Activated T-cell treated with anti-CD3 and anti-CD28 coated beads, Interleukin-2, amount 50 U/mL, for 72 hours (primary cell): Measurements from ENCODE around the gene STX8. TPM values are rescaled to one million over a fixed set of nuclear protein-coding genes. Genes with fewer than 3 reads are reported as not detected.

Source experiments
- ATAC-seq, 2 donors: fragments of 150-1000 bp; cut with Tn5 transposase; replicated peaks in 1 of 2; 2 replicates each; pipeline ENCODE4 v1.10.0; 2021; ENCODE audit warnings: moderate library complexity in 2 of 2, mild to moderate bottlenecking in 1 of 2
- DNase-seq, 2 donors: peaks; one replicate each; pipeline ENCODE4 v3.0.0; 2021 to 2022; ENCODE audit warnings: mixed read lengths in 1 of 2
- H3K27ac Mint-ChIP-seq: one replicate; pipeline ENCODE4 v1.8.0; 2022; ENCODE audit warnings: mild to moderate bottlenecking, moderate library complexity, mixed read lengths
- H3K27me3 Mint-ChIP-seq: one replicate; pipeline ENCODE4 v1.8.0; 2022; ENCODE audit warnings: low read depth, mixed read lengths
- H3K36me3 Mint-ChIP-seq, 2 donors: one replicate each; pipeline ENCODE4 v1.8.0; 2022; ENCODE audit warnings: mixed read lengths in 2 of 2, mild to moderate bottlenecking in 1 of 2; ENCODE audit not compliant: insufficient read depth in 2 of 2
- H3K4me1 Mint-ChIP-seq: one replicate; pipeline ENCODE4 v1.8.0; 2022; ENCODE audit warnings: low read depth, mixed read lengths
- H3K4me3 Mint-ChIP-seq, 2 donors: one replicate each; pipeline ENCODE4 v1.8.0; 2022; ENCODE audit warnings: mild to moderate bottlenecking in 2 of 2, mixed read lengths in 2 of 2, moderate library complexity in 2 of 2
- H3K9me3 Mint-ChIP-seq, 2 donors: one replicate each; pipeline ENCODE4 v1.8.0; 2022; ENCODE audit warnings: mixed read lengths in 2 of 2
- total RNA-seq, 2 donors: library from RNA; stranded (reverse); gene quantifications; one replicate each; pipeline ENCODE4 v1.2.3, GENCODE V29; 2022

The STX8 gene
- total RNA-seq, 2 donors from 2014 or later, result 53.8 to 61.3 TPM

GRCh38 chr17:9330611-9331271 lies 244.9 kb downstream of the STX8 start:
- H3K27ac Mint-ChIP-seq, result no peak overlapping the region
- peaks cover 7 to 11% of the 10 kb centered on the region in 2 donors for H3K9me3 Mint-ChIP-seq
- no peak overlapping the region for H3K4me3 Mint-ChIP-seq
- H3K27me3 Mint-ChIP-seq, result no peaks in the 10 kb centered on the region
- ATAC-seq, result no peak
- H3K4me1 Mint-ChIP-seq, result no peaks in the 10 kb centered on the region
- peaks cover 12 to 14% of the 10 kb centered on the region in 2 donors for H3K36me3 Mint-ChIP-seq
- no peak for DNase-seq

GRCh38 chr17:9330141-9330540 lies 245.5 kb downstream of the STX8 start:
- H3K4me3 Mint-ChIP-seq, result no peak overlapping the region
- DNase-seq (no peak), ATAC-seq (no peak)
- no peak overlapping the region for H3K27ac Mint-ChIP-seq
- no peaks in the 10 kb centered on the region for H3K4me1 Mint-ChIP-seq
- H3K36me3 Mint-ChIP-seq, result peaks cover 8 to 11% of the 10 kb centered on the region in 2 donors
- H3K9me3 Mint-ChIP-seq, result peaks cover 7% of the 10 kb centered on the region in 2 donors
- no peaks in the 10 kb centered on the region for H3K27me3 Mint-ChIP-seq

- no peaks in the 10 kb centered on the region for H3K4me1 Mint-ChIP-seq
- H3K4me3 Mint-ChIP-seq, result no peak overlapping the region
- H3K9me3 Mint-ChIP-seq, result peaks cover under 1% of the 10 kb centered on the region in 2 donors
- no peak overlapping the region for H3K27ac Mint-ChIP-seq
- no peak for DNase-seq
- H3K27me3 Mint-ChIP-seq, result no peaks in the 10 kb centered on the region
- peaks cover under 1 to 4% of the 10 kb centered on the region in 2 donors for H3K36me3 Mint-ChIP-seq
- ATAC-seq, result no peak
Observed at GRCh38 chr17:9329251-9329921, 246.2 kb downstream of the STX8 start.

GRCh38 chr17:9324864-9325263 lies 250.8 kb downstream of the STX8 start:
- DNase-seq (no peak), ATAC-seq (no peak)
- no peaks in the 10 kb centered on the region for H3K9me3 Mint-ChIP-seq
- no peak overlapping the region for H3K27ac Mint-ChIP-seq
- H3K4me3 Mint-ChIP-seq, result no peak overlapping the region
- no peaks in the 10 kb centered on the region for H3K27me3 Mint-ChIP-seq
- H3K36me3 Mint-ChIP-seq, result no peaks in the 10 kb centered on the region
- no peaks in the 10 kb centered on the region for H3K4me1 Mint-ChIP-seq

- no peak for ATAC-seq
- no peaks in the 10 kb centered on the region for H3K27me3 Mint-ChIP-seq
- no peak overlapping the region for H3K4me3 Mint-ChIP-seq
Observed at GRCh38 chr17:9322326-9322725, 253.3 kb downstream of the STX8 start.

GRCh38 chr17:9321890-9322289 lies 253.7 kb downstream of the STX8 start:
- Mint-ChIP-seq H3K4me1 (no peaks in the 10 kb centered on the region), H3K4me3 (no peak overlapping the region), H3K27ac (no peak overlapping the region), H3K36me3 (peaks cover 5 to 8% of the 10 kb centered on the region in 2 donors), H3K9me3 (peaks cover 6 to 7% of the 10 kb centered on the region in 2 donors), H3K27me3 (no peaks in the 10 kb centered on the region)
- no peak for DNase-seq
- no peak for ATAC-seq

More at GRCh38 chr17:9322326-9322725, 253.3 kb downstream of the STX8 start:
- H3K36me3 Mint-ChIP-seq, result peaks cover 3 to 6% of the 10 kb centered on the region in 2 donors
- H3K27ac Mint-ChIP-seq, result no peak overlapping the region
- no peak for DNase-seq
- H3K9me3 Mint-ChIP-seq, result peaks cover 5% of the 10 kb centered on the region in 2 donors
- H3K4me1 Mint-ChIP-seq, result no peaks in the 10 kb centered on the region

GRCh38 chr17:9315360-9315759 lies 260.3 kb downstream of the STX8 start:
- H3K27me3 Mint-ChIP-seq, result no peaks in the 10 kb centered on the region
- peaks cover 7% of the 10 kb centered on the region in 2 donors for H3K9me3 Mint-ChIP-seq
- DNase-seq (no peak), ATAC-seq (no peak)
- H3K4me3 Mint-ChIP-seq, result no peak overlapping the region
- H3K27ac Mint-ChIP-seq, result no peak overlapping the region
- peaks cover 7 to 9% of the 10 kb centered on the region in 2 donors for H3K36me3 Mint-ChIP-seq
- H3K4me1 Mint-ChIP-seq, result no peaks in the 10 kb centered on the region

GRCh38 chr17:9313346-9313745 lies 262.3 kb downstream of the STX8 start:
- Mint-ChIP-seq H3K9me3 (peaks cover 4% of the 10 kb centered on the region in 2 donors), H3K27ac (no peak overlapping the region), H3K4me3 (no peak overlapping the region), H3K27me3 (no peaks in the 10 kb centered on the region), H3K36me3 (peaks cover 4 to 5% of the 10 kb centered on the region in 2 donors), H3K4me1 (no peaks in the 10 kb centered on the region)
- ATAC-seq, result no peak
- no peak for DNase-seq

- H3K27ac Mint-ChIP-seq, result no peak overlapping the region
- ATAC-seq (no peak), DNase-seq (no peak)
- no peaks in the 10 kb centered on the region for H3K27me3 Mint-ChIP-seq
- no peaks in the 10 kb centered on the region for H3K4me1 Mint-ChIP-seq
- H3K9me3 Mint-ChIP-seq, result no peaks in the 10 kb centered on the region
- no peaks in the 10 kb centered on the region for H3K36me3 Mint-ChIP-seq
- H3K4me3 Mint-ChIP-seq, result no peak overlapping the region
Observed at GRCh38 chr17:9309216-9309615, 266.4 kb downstream of the STX8 start.

GRCh38 chr17:9308069-9308468 lies 267.6 kb downstream of the STX8 start:
- Mint-ChIP-seq H3K36me3 (no peaks in the 10 kb centered on the region), H3K4me3 (no peak overlapping the region), H3K27me3 (no peaks in the 10 kb centered on the region), H3K27ac (no peak overlapping the region), H3K4me1 (no peaks in the 10 kb centered on the region), H3K9me3 (no peaks in the 10 kb centered on the region)
- ATAC-seq (no peak), DNase-seq (no peak)

- Mint-ChIP-seq H3K4me1 (no peaks in the 10 kb centered on the region), H3K27ac (no peak overlapping the region), H3K36me3 (no peaks in the 10 kb centered on the region), H3K27me3 (no peaks in the 10 kb centered on the region), H3K9me3 (no peaks in the 10 kb centered on the region), H3K4me3 (no peak overlapping the region)
- ATAC-seq (no peak), DNase-seq (no peak)
Observed at GRCh38 chr17:9307313-9307998, 268.2 kb downstream of the STX8 start.

- no peaks in the 10 kb centered on the region for H3K27me3 Mint-ChIP-seq
- no peak overlapping the region for H3K27ac Mint-ChIP-seq
- H3K9me3 Mint-ChIP-seq, result no peaks in the 10 kb centered on the region
- ATAC-seq (peak; percentile 29 to 53), DNase-seq (no peak)
- H3K36me3 Mint-ChIP-seq, result no peaks in the 10 kb centered on the region
- no peaks in the 10 kb centered on the region for H3K4me1 Mint-ChIP-seq
- no peak overlapping the region for H3K4me3 Mint-ChIP-seq
Observed at GRCh38 chr17:9306086-9306485, 269.5 kb downstream of the STX8 start.

- no peak overlapping the region for H3K4me3 Mint-ChIP-seq
- H3K4me1 Mint-ChIP-seq, result peaks cover 10% of the 10 kb centered on the region
- ATAC-seq (no peak), DNase-seq (no peak)
- H3K27ac Mint-ChIP-seq, result no peak overlapping the region
- no peaks in the 10 kb centered on the region for H3K9me3 Mint-ChIP-seq
- H3K36me3 Mint-ChIP-seq, result peaks cover 0 to 2% of the 10 kb centered on the region in 2 donors
- no peaks in the 10 kb centered on the region for H3K27me3 Mint-ChIP-seq
Observed at GRCh38 chr17:9299695-9300094, 275.9 kb downstream of the STX8 start.
